GM21515 (cell line): Measurements from ENCODE around the gene SLC39A11.
"Not testable (repeated sequence)": the region's sequence is repeated elsewhere in the genome, so short reads cannot be mapped to it uniquely, and the experiment has no call there.

ENCODE experiments used
- ATAC-seq: cut with Tn5 transposase; IDR thresholded peaks from one replicate; pipeline ENCODE4 v1.9.1; 2021; ENCODE audit not compliant: unreplicated experiment

Gene SLC39A11

DNA sequence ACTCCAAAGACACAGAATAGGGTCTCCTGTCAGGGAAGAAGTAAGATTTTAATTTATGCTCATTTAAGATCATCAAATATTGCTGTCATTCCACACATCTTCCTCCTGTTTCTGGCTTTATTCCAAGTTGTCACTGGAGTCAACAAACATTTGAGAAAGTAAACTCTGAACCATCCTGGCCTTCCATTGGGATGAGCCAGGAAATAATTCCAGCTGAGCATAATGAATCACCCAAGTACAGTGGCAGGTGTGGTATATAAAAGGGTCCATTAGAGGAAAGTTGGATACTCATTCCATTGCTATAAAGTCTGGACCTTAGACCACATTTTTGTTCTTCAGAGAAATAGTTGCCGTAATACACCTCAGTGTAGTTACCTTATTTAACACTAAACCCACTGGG, 246.1 kb downstream of the SLC39A11 start:
- no peak for ATAC-seq

GRCh38 chr17:72843591-72843990, 248.9 kb downstream of the SLC39A11 start:
- ATAC-seq = no peak

GRCh38 chr17:72840019-72840418, 252.5 kb downstream of the SLC39A11 start:
- ATAC-seq = no peak

DNA sequence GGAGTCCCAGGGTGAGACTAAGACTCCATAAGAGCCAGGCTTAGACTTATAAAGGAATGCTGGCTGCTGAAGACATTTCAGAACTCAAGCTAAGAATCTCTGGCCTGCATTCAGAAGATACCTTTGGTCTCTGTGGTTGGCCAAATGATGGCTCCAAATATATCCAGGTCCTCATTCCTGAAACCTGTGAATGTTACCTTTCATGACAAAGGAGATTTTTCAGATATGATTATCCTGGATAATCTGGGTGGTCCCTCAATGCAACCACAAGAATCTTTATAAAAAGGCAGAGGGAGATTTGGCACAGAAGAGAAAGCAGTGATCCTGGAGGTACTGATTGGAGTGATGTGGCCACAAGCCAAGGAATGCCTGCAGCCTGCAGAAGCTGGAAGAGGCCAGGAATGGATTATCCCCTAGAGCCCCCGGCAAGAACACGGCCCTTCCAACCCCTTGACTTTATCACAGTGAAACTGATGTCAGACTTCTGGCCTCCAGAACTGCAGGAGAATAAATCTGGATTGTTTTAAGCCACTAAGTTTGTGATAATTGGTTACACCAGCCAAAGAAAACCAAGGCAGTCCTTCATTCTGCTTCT, 253.3 kb downstream of the SLC39A11 start:
- no peak for ATAC-seq

DNA sequence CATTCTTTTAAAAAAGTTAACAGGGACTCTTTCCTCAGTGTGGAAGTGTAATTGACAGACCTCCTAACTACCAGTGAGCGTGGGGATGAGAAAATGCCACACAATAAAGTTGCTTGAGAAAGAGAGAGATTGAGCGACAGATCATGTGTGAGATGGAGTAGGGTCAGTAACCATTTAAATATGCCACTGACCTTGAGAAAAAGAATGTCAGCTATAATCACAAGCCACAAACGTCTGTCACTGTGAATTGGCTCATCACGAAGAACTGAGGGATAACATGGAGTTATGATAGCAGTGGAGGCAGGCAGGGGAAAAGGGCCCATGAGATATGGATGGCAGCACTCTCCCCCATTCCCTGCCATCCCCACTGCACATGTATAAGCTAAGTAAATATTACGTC, 253.9 kb downstream of the SLC39A11 start:
- ATAC-seq = no peak

DNA sequence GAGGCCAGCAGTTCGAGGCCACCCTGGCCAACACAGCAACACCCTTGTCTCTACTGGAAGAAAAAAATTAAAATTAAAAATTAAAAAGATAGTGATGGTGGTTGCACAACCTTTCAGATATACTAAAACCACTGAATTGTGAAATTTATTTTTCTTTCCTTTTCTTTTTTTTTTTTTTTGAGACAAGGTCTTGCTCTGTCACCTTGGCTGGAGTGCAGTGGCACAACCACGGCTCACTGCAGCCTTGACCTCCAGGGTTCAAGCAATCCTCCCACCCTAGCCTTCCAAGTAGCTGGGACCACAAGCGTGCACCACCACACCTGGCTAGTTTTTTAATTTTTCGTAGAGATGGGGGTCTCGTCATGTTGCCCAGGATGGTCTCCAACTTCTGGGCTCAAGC, 254.4 kb downstream of the SLC39A11 start:
- no peak for ATAC-seq

DNA sequence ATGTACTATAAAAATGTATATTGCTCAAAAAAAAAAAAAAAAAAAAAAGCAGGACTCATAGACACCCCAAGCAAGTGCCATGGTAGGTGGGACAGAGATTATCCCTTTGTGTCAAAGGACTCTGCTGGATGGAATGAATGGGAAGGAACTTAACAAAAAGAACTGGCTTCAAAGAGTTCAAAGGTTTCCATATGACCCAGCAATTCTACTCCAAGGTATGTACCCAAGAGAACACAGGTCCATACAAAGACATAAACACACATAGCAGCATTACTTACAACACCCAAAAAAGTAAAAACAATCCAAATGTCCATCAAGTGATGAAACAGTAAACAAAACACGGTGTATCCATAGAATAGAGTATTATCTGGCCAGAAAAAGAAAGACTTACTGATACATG, 255.2 kb downstream of the SLC39A11 start:
- no peak for ATAC-seq

GRCh38 chr17:72833128-72833765, 259.2 kb downstream of the SLC39A11 start:
- ATAC-seq = no peak

DNA sequence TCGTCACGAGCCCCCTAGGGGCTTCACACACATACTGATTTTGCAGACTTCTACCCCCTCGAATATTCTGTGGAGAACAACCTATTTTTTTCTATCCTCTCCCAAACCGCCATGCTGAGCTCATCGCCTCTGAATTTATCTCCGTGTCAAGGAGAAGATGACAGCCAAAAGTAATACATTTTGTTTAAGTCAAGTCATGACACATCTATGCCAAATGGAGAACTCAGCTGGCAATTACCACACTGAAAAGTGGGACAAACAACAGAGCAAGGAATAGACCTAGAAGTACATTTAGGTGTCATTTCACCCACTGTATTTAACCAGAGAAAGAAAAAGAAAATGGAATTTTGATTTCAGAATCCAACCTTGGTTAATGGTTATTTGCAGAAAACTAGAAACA, 260.2 kb downstream of the SLC39A11 start:
- ATAC-seq = no peak

- ATAC-seq = no peak
Measured at GRCh38 chr17:72829883-72830282, 262.6 kb downstream of the SLC39A11 start.

- no peak for ATAC-seq
Measured at GRCh38 chr17:72826602-72827001, 265.9 kb downstream of the SLC39A11 start.

DNA sequence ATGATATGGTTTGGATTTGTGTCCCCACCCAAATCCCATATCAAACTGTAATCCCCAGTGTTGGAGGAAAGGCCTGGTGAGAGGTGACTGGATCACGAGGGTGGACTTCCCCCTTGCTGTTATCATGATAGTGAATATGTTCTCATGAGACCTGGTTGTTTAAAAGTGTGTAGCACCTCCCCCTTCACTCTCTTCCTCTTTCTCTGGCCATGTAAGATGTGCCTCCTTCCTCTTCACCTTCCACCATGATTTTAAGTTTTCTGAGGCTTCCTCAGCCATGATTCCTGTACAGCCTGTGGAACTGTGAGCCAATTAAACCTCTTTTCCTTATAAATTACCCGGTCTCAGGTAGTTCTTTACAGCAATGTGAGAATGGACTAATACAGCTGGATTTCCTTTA, 266.4 kb downstream of the SLC39A11 start:
- not testable (repeated sequence) for ATAC-seq

DNA sequence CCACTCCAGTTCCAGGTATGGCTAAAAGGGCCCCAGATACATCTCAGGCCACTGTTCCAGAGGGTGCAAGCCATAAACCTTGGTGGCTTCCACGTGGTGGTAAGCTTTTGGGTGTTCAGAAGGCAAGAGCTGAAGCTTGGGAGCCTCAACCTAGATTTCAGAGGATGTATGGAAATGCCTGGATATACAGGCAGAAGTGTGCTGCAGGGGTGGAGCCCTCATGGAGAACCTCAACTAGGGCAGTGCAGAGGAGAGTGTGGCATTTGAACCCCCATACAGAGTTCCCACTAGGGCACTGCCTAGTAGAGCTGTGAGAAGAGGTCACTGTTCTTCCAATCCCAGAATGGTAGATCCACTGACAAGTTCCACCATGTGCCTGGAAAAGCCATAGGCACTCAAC, 267.3 kb downstream of the SLC39A11 start:
- ATAC-seq = no peak

DNA sequence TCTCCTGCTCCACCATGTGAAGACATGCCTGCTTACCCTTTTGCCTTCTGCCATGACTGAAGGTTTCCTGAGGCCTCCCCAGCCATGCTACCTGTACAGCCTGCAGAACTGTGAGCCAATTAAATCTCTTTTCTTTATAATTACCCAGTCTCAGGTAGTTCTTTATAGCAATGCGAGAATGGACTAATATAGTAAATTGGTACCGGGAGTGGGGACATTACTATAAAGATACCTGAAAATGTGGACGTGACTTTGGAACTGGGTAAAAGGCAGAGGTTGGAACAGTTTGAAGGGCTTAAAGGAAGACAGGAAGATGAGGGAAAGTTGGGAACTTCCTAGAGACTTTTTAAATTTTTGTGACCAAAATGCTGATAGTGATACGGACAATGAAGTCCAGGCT, 268.2 kb downstream of the SLC39A11 start:
- ATAC-seq = not testable (repeated sequence)

GRCh38 chr17:72822358-72823023, 270.0 kb downstream of the SLC39A11 start:
- no peak for ATAC-seq

DNA sequence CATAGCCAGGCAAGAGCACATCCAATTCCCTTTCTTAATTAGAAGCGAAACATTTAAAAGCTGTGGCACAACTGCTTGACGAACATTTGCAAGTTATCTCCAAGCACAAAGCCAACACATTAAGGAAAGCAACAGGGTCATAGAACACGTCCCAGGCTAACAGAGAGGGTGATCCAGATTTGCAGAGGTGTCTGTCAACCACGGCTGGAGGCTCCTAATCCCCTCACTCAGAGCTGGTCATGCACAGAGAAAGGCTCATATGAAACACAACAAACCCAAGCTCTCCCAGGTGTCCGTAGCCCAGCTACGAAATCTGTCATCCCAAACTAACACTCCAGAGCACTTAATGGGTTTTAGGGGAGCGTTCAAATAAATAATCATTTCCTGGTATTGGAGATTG, 276.1 kb downstream of the SLC39A11 start:
- ATAC-seq = no peak

GRCh38 chr17:72813481-72813880, 279.0 kb downstream of the SLC39A11 start:
- no peak for ATAC-seq

- ATAC-seq = no peak
Measured at GRCh38 chr17:72812823-72813222, 279.7 kb downstream of the SLC39A11 start.

DNA sequence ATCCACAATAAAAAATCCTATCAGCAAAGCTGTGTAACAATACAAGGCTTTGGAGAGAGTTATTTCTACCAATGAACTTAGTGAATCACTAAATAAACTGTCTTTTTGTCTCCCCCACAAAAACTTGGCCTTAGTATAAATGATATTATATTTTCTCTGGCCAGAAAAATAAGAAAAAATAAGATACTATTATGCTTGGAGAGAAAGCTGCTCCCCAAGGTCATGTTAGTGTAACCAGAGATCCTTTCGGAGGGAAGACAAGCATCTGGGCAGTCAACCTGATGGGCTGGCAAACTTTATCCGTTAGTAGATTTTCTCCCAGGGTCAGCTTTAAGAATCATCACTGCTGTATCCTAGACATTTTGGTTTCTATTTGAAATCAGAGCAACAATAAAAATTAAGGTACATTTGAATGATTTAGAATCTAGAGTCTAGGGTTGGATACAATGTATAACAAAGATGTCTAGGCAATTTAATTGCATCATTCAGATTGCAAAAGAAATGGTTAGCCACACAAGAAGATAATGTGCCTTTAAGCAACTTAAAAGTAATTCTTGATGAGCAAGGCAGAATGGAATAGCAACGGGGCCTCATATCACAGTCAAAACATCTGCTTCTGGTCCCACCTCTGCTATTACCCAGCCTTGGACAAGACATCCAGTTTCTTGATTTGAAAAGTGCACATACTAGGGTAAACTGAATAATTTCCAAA, 280.4 kb downstream of the SLC39A11 start:
- no peak for ATAC-seq

GRCh38 chr17:72810991-72811508, 281.4 kb downstream of the SLC39A11 start:
- no peak for ATAC-seq

GRCh38 chr17:72806011-72806410, 286.5 kb downstream of the SLC39A11 start:
- ATAC-seq = no peak
